Neuronal stem cell (in vitro differentiated cells): ENCODE measurements around the gene TEDC1.
A peak's percentile ranks its signal among the peaks of the same experiment; 100 is the strongest.

ENCODE experiments used
- DNase-seq: peaks from one replicate; pipeline ENCODE4 v3.0.0-alpha.2; 2013; ENCODE audit warnings: low spot score
- H2AFZ ChIP-seq: one replicate; pipeline ENCODE4 v1.6.1; 2013; ENCODE audit warnings: mild to moderate bottlenecking, low read length, inconsistent platforms
- H2AK5ac ChIP-seq: 2 replicates; pipeline ENCODE4 v1.6.1; 2013; ENCODE audit warnings: low read depth, mild to moderate bottlenecking, inconsistent platforms, low read length, moderate library complexity, mixed read lengths
- H2BK120ac ChIP-seq: 2 replicates; pipeline ENCODE4 v1.6.1; 2013; ENCODE audit warnings: low read depth, mild to moderate bottlenecking, inconsistent platforms, low read length, moderate library complexity, mixed read lengths
- H2BK12ac ChIP-seq: one replicate; pipeline ENCODE4 v1.6.1; 2013; ENCODE audit warnings: low read length, inconsistent platforms
- H2BK15ac ChIP-seq: 2 replicates; pipeline ENCODE4 v1.6.1; 2013; ENCODE audit warnings: mild to moderate bottlenecking, low read length, inconsistent platforms, mixed read lengths
- H2BK5ac ChIP-seq: one replicate; pipeline ENCODE4 v1.6.1; 2013; ENCODE audit warnings: inconsistent platforms, mild to moderate bottlenecking, low read length, moderate library complexity
- H3K14ac ChIP-seq: one replicate; pipeline ENCODE4 v1.6.1; 2013; ENCODE audit warnings: low read length, inconsistent platforms
- H3K18ac ChIP-seq: 2 replicates; pipeline ENCODE4 v1.6.1; 2013; ENCODE audit warnings: low read length, inconsistent platforms
- H3K23ac ChIP-seq: 2 replicates; pipeline ENCODE4 v1.6.1; 2013; ENCODE audit warnings: low read depth, mild to moderate bottlenecking, mixed read lengths, low read length, inconsistent platforms; ENCODE audit not compliant: poor library complexity
- H3K27ac ChIP-seq: replicated peaks from 3 replicates; pipeline ENCODE4 v1.5.1; 2013; ENCODE audit warnings: low read length, inconsistent platforms
- H3K27me3 ChIP-seq, 3 experiments: 2 replicates each; pipeline ENCODE4 v1.6.1; 2013; ENCODE audit warnings: low read length in 3 of 3, mild to moderate bottlenecking in 2 of 3, inconsistent platforms in 1 of 3, low read depth in 1 of 3, mixed read lengths in 1 of 3, moderate library complexity in 1 of 3; ENCODE audit not compliant: control insufficient read depth in 3 of 3, insufficient read depth in 3 of 3
- H3K36me3 ChIP-seq, 2 donors: replicated peaks in 1 of 2; 2 replicates each; pipeline ENCODE4 v1.6.1; 2013; ENCODE audit warnings: low read length in 2 of 2; ENCODE audit not compliant: control insufficient read depth in 2 of 2, insufficient read depth in 2 of 2
- H3K4ac ChIP-seq: 2 replicates; pipeline ENCODE4 v1.6.1; 2013; ENCODE audit warnings: inconsistent platforms, mild to moderate bottlenecking, low read length, moderate library complexity
- H3K4me1 ChIP-seq, 2 donors: 1 replicate in 1 of 2; 2 replicates in 1 of 2; pipeline ENCODE4 v1.6.1; 2013; ENCODE audit warnings: low read length in 2 of 2, low read depth in 1 of 2; ENCODE audit not compliant: control insufficient read depth in 2 of 2, insufficient read depth in 1 of 2
- H3K4me2 ChIP-seq: one replicate; pipeline ENCODE4 v1.6.1; 2013; ENCODE audit warnings: mild to moderate bottlenecking, low read length, inconsistent platforms; ENCODE audit not compliant: insufficient read depth, poor library complexity, severe bottlenecking
- H3K4me3 ChIP-seq, 2 donors: 2 replicates each; pipeline ENCODE4 v1.5.1; 2013; ENCODE audit warnings: low read length in 2 of 2, mild to moderate bottlenecking in 2 of 2, inconsistent platforms in 1 of 2, moderate library complexity in 1 of 2
- H3K79me1 ChIP-seq: one replicate; pipeline ENCODE4 v1.6.1; 2013; ENCODE audit warnings: low read depth, mild to moderate bottlenecking, inconsistent platforms, low read length, moderate library complexity
- H3K9ac ChIP-seq: one replicate; pipeline ENCODE4 v1.6.1; 2013; ENCODE audit warnings: mild to moderate bottlenecking, low read depth, low read length, inconsistent platforms; ENCODE audit not compliant: poor library complexity
- H3K9me3 ChIP-seq, 2 donors: replicated peaks in 1 of 2; 2 replicates each; pipeline versions ENCODE3 to v1.6.1; 2013; ENCODE audit warnings: low read length in 2 of 2, mild to moderate bottlenecking in 2 of 2, inconsistent platforms in 1 of 2, low read depth in 1 of 2, mixed read lengths in 1 of 2, moderate library complexity in 1 of 2; ENCODE audit not compliant: control insufficient read depth in 2 of 2, insufficient read depth in 1 of 2
- H4K8ac ChIP-seq: one replicate; pipeline ENCODE4 v1.6.1; 2013; ENCODE audit warnings: low read depth, mild to moderate bottlenecking, inconsistent platforms, low read length, moderate library complexity
- H4K91ac ChIP-seq: one replicate; pipeline ENCODE4 v1.6.1; 2013; ENCODE audit warnings: low read length, low read depth, mild to moderate bottlenecking, inconsistent platforms; ENCODE audit not compliant: poor library complexity
- WGBS, 2 donors: extraction: QIAGEN DNeasy Blood & Tissue Kit; methylation state at CpG; one replicate each; pipeline ENCODE4 v1.1.7; 2013; ENCODE audit warnings: missing lambda C conversion rate in 2 of 2, mixed read lengths in 1 of 2; ENCODE audit not compliant: insufficient read length in 2 of 2, insufficient replicate concordance in 1 of 2; ENCODE audit errors: extremely low coverage in 2 of 2; 5-methylcytosine and 5-hydroxymethylcytosine counted together

TEDC1 gene

GRCh38 chr14:105495101-105495989 lies 4.3 kb downstream of the TEDC1 start:
- Histone ChIP-seq H3K4me1 (peaks cover 4 to 14% of the 10 kb centered on the region in 2 donors), H3K4ac (no peak overlapping the region), H4K91ac (no peak overlapping the region), H3K9me3 (no peaks in the 10 kb centered on the region), H3K27ac (no peak overlapping the region), H3K14ac (no peak overlapping the region), H3K79me1 (peaks cover 15% of the 10 kb centered on the region), H3K4me2 (no peak overlapping the region), H2BK15ac (no peak overlapping the region), H3K23ac (no peak overlapping the region), H2BK12ac (no peak overlapping the region), H4K8ac (no peak overlapping the region), H3K36me3 (peaks cover 2 to 14% of the 10 kb centered on the region in 2 donors), H2BK120ac (no peak overlapping the region), H3K4me3 (no peak overlapping the region), H2BK5ac (peak overlapping the region; percentile 90), H3K9ac (no peak overlapping the region), H3K27me3 (no peaks in the 10 kb centered on the region), H2AFZ (no peak overlapping the region), H3K18ac (no peak overlapping the region), H2AK5ac (no peak overlapping the region)
- no peak for DNase-seq
- WGBS, 2 donors, result no CpG with 5 or more reads among the region's 18 CpGs

GRCh38 chr14:105495990-105496830 lies 5.2 kb downstream of the TEDC1 start:
- Histone ChIP-seq H2BK120ac (no peak overlapping the region), H2AK5ac (no peak overlapping the region), H4K8ac (no peak overlapping the region), H3K4me2 (no peak overlapping the region), H3K36me3 (peaks cover 2 to 14% of the 10 kb centered on the region in 2 donors), H3K4me3 (no peak overlapping the region), H2AFZ (no peak overlapping the region), H2BK12ac (no peak overlapping the region), H4K91ac (no peak overlapping the region), H3K23ac (no peak overlapping the region), H3K27ac (no peak overlapping the region), H3K14ac (no peak overlapping the region), H3K4ac (no peak overlapping the region), H2BK5ac (peak overlapping the region; percentile 90), H3K4me1 (peaks cover 7 to 17% of the 10 kb centered on the region in 2 donors), H2BK15ac (no peak overlapping the region), H3K18ac (no peak overlapping the region), H3K9ac (no peak overlapping the region), H3K9me3 (no peaks in the 10 kb centered on the region), H3K27me3 (no peaks in the 10 kb centered on the region), H3K79me1 (peaks cover 14% of the 10 kb centered on the region)
- no CpG with 5 or more reads among the region's 18 CpGs for WGBS, 2 donors
- no peak for DNase-seq

GRCh38 chr14:105496831-105497591 lies 6.0 kb downstream of the TEDC1 start:
- WGBS, 2 donors, result no CpG with 5 or more reads among the region's 32 CpGs
- DNase-seq, result no peak

More at GRCh38 chr14:105496831-105497591, 6.0 kb downstream of the TEDC1 start:
- no peak overlapping the region for H2BK5ac ChIP-seq
- H3K36me3 ChIP-seq, result peaks cover 2 to 14% of the 10 kb centered on the region in 2 donors
- H3K27ac ChIP-seq, result no peak overlapping the region
- no peak overlapping the region for H2BK12ac ChIP-seq
- no peak overlapping the region for H4K8ac ChIP-seq
- H3K27me3 ChIP-seq, result no peaks in the 10 kb centered on the region
- H3K14ac ChIP-seq, result no peak overlapping the region
- no peak overlapping the region for H2BK120ac ChIP-seq
- no peak overlapping the region for H3K18ac ChIP-seq
- H3K4me1 ChIP-seq, result peaks cover 6 to 14% of the 10 kb centered on the region in 2 donors
- H3K9me3 ChIP-seq, result no peaks in the 10 kb centered on the region
- H2AFZ ChIP-seq, result no peak overlapping the region
- no peak overlapping the region for H3K4ac ChIP-seq
- H3K4me2 ChIP-seq, result no peak overlapping the region
- H4K91ac ChIP-seq, result no peak overlapping the region
- peak overlapping the region; percentile 55 for H3K23ac ChIP-seq
- no peak overlapping the region for H2AK5ac ChIP-seq
- H3K4me3 ChIP-seq, result no peak overlapping the region
- no peak overlapping the region for H2BK15ac ChIP-seq
- H3K9ac ChIP-seq, result no peak overlapping the region
- peaks cover 8% of the 10 kb centered on the region for H3K79me1 ChIP-seq
